ENCODE measurements around the gene PIAS4. TPM values are rescaled to one million over a fixed set of nuclear protein-coding genes. Genes with fewer than 3 reads are reported as not detected.
"Not testable (repeated sequence)": the region's sequence is repeated elsewhere in the genome, so short reads cannot be mapped to it uniquely, and the experiment has no call there.

The PIAS4 gene
- total RNA-seq, 5 donors from 2014 or later (not counting 1 experiment from before 2014, with no cell fraction given) = 21.8 to 42.6 (median 31.4) TPM

DNA sequence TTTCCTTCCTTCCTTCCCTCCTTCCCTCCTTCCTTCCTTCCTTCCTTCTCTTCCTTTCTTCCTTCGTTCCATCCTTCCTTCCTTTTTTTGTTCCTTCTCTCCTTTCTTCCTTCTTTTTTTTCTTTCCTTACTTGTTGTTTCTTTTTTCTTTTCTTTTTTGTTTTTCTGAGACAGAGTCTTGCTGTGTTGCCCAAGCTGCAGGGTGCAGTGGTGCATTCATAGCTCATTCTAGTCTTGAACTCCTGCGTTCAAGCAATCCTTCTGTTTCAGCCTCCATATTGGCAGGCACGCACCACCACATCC, 16.8 kb upstream of the PIAS4 start:
- Mint-ChIP-seq H3K27ac (no peak overlapping the region), H3K36me3 (no peaks in the 10 kb centered on the region), H3K27me3 (no peaks in the 10 kb centered on the region), H3K4me1 (peaks cover 25% of the 10 kb centered on the region in 3 donors), H3K9me3 (no peaks in the 10 kb centered on the region), H3K4me3 (peak overlapping the region in 1 of 3 donors; percentile 21)
- POLR2A ChIA-PET = interaction anchor here (0.6 to 1.1 kb wide), 4 partner anchors 21 to 1827 kb away, joined by 3 to 13 read pairs (median 8); no protein-coding TSS in a partner anchor
- WGBS (ENCODE audit: insufficient coverage) = 0% methylated on average over 1 of the region's 3 CpGs
- DNase-seq (no peak), ATAC-seq (replicated peaks in 1 of 4) (no peak)
- no peak overlapping the region for H3K4me3 ChIP-seq (ENCODE audit: control insufficient read depth in 1 of 2, extremely low read depth in 1 of 2, low read length in 1 of 2)
- H3K36me3 ChIP-seq (ENCODE audit: control insufficient read depth in 2 of 2, extremely low read depth in 1 of 2, insufficient read depth in 1 of 2, low read length in 1 of 2) = no peaks in the 10 kb centered on the region
- H3K9me3 ChIP-seq = no peaks in the 10 kb centered on the region
- H3K27me3 ChIP-seq (replicated peaks in 1 of 2; ENCODE audit: control insufficient read depth in 2 of 2, extremely low read depth in 1 of 2, insufficient read depth in 2 of 2, low read length in 1 of 2) = no peaks in the 10 kb centered on the region
- CTCF ChIA-PET = interaction anchor here in 1 of 2 donors (0.7 to 1.8 kb wide), 2 partner anchors 15 to 17 kb away, joined by 3 to 6 read pairs; partner anchors contain the start of gene PIAS4
- H3K27ac ChIP-seq (ENCODE audit: low read length) = no peak overlapping the region
- H3K4me1 ChIP-seq (ENCODE audit: control insufficient read depth in 1 of 2, extremely low read depth in 1 of 2, insufficient read depth in 2 of 2, low read length in 2 of 2) = peaks cover 13 to 29% of the 10 kb centered on the region in 2 experiments

GRCh38 chr19:3995607-3996006, 11.9 kb upstream of the PIAS4 start:
- H3K36me3 Mint-ChIP-seq = no peaks in the 10 kb centered on the region
- ATAC-seq (replicated peaks in 1 of 4) (no peak), DNase-seq (no peak)
- H3K9me3 Mint-ChIP-seq = no peaks in the 10 kb centered on the region
- 100% methylated on average over 3 of the region's 6 CpGs for WGBS (ENCODE audit: insufficient coverage)
- H3K27ac ChIP-seq (ENCODE audit: low read length) = no peak overlapping the region
- no peak overlapping the region for H3K4me3 ChIP-seq (ENCODE audit: control insufficient read depth in 1 of 2, extremely low read depth in 1 of 2, low read length in 1 of 2)
- no peaks in the 10 kb centered on the region for H3K9me3 ChIP-seq
- H3K4me1 ChIP-seq (ENCODE audit: control insufficient read depth in 1 of 2, extremely low read depth in 1 of 2, insufficient read depth in 2 of 2, low read length in 2 of 2) = no peaks in the 10 kb centered on the region
- ChIA-PET CTCF (no interaction called here), POLR2A (interaction anchor here in 1 of 2 donors (0.6 to 0.7 kb wide), 2 partner anchors 272 to 1614 kb away, joined by 4 read pairs; no protein-coding TSS in a partner anchor)
- no peak overlapping the region for H3K4me3 Mint-ChIP-seq
- H3K27ac Mint-ChIP-seq = no peak overlapping the region
- H3K4me1 Mint-ChIP-seq = peaks cover 5 to 7% (median 5%) of the 10 kb centered on the region in 3 donors
- H3K27me3 ChIP-seq (replicated peaks in 1 of 2; ENCODE audit: control insufficient read depth in 2 of 2, extremely low read depth in 1 of 2, insufficient read depth in 2 of 2, low read length in 1 of 2) = no peaks in the 10 kb centered on the region
- H3K27me3 Mint-ChIP-seq = no peaks in the 10 kb centered on the region
- H3K36me3 ChIP-seq (ENCODE audit: control insufficient read depth in 2 of 2, extremely low read depth in 1 of 2, insufficient read depth in 1 of 2, low read length in 1 of 2) = no peaks in the 10 kb centered on the region

DNA sequence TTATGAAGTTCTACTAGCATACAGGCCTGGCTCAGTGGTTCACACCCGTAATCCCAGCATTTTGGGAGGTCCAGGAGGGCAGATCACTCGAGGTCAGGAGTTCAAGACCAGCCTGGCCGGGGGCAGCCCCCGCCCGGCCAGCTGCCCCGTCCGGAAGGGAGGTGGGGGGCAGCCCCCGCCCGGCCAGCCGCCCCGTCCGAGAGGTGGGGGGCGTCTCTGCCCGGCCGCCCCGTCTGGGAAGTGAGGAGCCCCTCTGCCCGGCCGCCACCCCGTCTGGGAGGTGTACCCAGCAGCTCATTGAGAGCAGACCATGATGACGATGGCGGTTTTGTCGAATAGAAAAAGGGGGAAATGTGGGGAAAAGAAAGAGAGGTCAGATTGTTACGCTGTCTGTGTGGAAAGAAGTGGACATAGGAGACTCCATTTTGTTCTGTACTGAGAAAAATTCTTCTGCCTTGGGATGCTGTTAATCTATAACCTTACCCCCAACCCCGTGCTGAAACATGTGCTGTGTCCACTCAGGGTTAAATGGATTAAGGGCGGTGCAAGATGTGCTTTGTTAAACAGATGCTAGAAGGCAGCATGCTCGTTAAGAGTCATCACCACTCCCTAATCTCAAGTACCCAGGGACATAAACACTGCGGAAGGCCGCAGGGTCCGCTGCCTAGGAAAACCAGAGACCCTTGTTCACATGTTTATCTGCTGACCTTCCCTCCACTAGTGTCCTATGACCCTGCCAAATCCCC, 8.7 kb upstream of the PIAS4 start:
- WGBS (ENCODE audit: insufficient coverage) = 85% methylated on average over 21 of the region's 29 CpGs
- ATAC-seq (replicated peaks in 1 of 4); H3K4me1 Mint-ChIP-seq; H3K4me3 ChIP-seq (ENCODE audit: control insufficient read depth in 1 of 2, extremely low read depth in 1 of 2, low read length in 1 of 2); H3K27ac ChIP-seq (ENCODE audit: low read length); H3K36me3 Mint-ChIP-seq; H3K4me3 Mint-ChIP-seq; H3K9me3 Mint-ChIP-seq; H3K36me3 ChIP-seq (ENCODE audit: control insufficient read depth in 2 of 2, extremely low read depth in 1 of 2, insufficient read depth in 1 of 2, low read length in 1 of 2); H3K27me3 ChIP-seq (replicated peaks in 1 of 2; ENCODE audit: control insufficient read depth in 2 of 2, extremely low read depth in 1 of 2, insufficient read depth in 2 of 2, low read length in 1 of 2); POLR2A ChIA-PET; H3K27ac Mint-ChIP-seq; H3K4me1 ChIP-seq (ENCODE audit: control insufficient read depth in 1 of 2, extremely low read depth in 1 of 2, insufficient read depth in 2 of 2, low read length in 2 of 2); DNase-seq; H3K9me3 ChIP-seq; H3K27me3 Mint-ChIP-seq: not testable (repeated sequence)
- CTCF ChIA-PET = interaction anchor here in 1 of 2 donors (0.7 kb wide), 1 partner anchor 11 kb away, joined by 3 read pairs; no protein-coding TSS in a partner anchor

GRCh38 chr19:4000798-4001197, 6.7 kb upstream of the PIAS4 start:
- H3K27me3 ChIP-seq (replicated peaks in 1 of 2; ENCODE audit: control insufficient read depth in 2 of 2, extremely low read depth in 1 of 2, insufficient read depth in 2 of 2, low read length in 1 of 2); H3K9me3 ChIP-seq; H3K27ac ChIP-seq (ENCODE audit: low read length); DNase-seq; H3K36me3 Mint-ChIP-seq; H3K4me3 ChIP-seq (ENCODE audit: control insufficient read depth in 1 of 2, extremely low read depth in 1 of 2, low read length in 1 of 2); H3K36me3 ChIP-seq (ENCODE audit: control insufficient read depth in 2 of 2, extremely low read depth in 1 of 2, insufficient read depth in 1 of 2, low read length in 1 of 2); H3K4me3 Mint-ChIP-seq; ATAC-seq (replicated peaks in 1 of 4); H3K4me1 Mint-ChIP-seq; H3K4me1 ChIP-seq (ENCODE audit: control insufficient read depth in 1 of 2, extremely low read depth in 1 of 2, insufficient read depth in 2 of 2, low read length in 2 of 2); H3K9me3 Mint-ChIP-seq; POLR2A ChIA-PET; H3K27ac Mint-ChIP-seq; H3K27me3 Mint-ChIP-seq: not testable (repeated sequence)
- CTCF ChIA-PET = interaction anchor here (0.7 to 1.2 kb wide), 3 partner anchors 16 to 210 kb away, joined by 3 to 6 read pairs (median 5); partner anchors contain the start of gene EEF2 (in 1 of the 2)
- WGBS (ENCODE audit: insufficient coverage) = 100% methylated on average over 2 of the region's 5 CpGs

GRCh38 chr19:4005436-4005835, 2.1 kb upstream of the PIAS4 start:
- Mint-ChIP-seq H3K4me3 (peak overlapping the region; percentile 31 to 82 (median 45)), H3K4me1 (peaks cover 16 to 23% (median 22%) of the 10 kb centered on the region in 3 donors), H3K27ac (peak overlapping the region in 1 of 2 donors; percentile 63)
- WGBS (ENCODE audit: insufficient coverage) = 98% methylated on average over 5 of the region's 9 CpGs
- H3K27me3 Mint-ChIP-seq; H3K9me3 ChIP-seq; H3K36me3 Mint-ChIP-seq; H3K4me3 ChIP-seq (ENCODE audit: control insufficient read depth in 1 of 2, extremely low read depth in 1 of 2, low read length in 1 of 2); H3K27ac ChIP-seq (ENCODE audit: low read length); ATAC-seq (replicated peaks in 1 of 4); H3K27me3 ChIP-seq (replicated peaks in 1 of 2; ENCODE audit: control insufficient read depth in 2 of 2, extremely low read depth in 1 of 2, insufficient read depth in 2 of 2, low read length in 1 of 2); H3K36me3 ChIP-seq (ENCODE audit: control insufficient read depth in 2 of 2, extremely low read depth in 1 of 2, insufficient read depth in 1 of 2, low read length in 1 of 2); POLR2A ChIA-PET; H3K9me3 Mint-ChIP-seq; DNase-seq: not testable (repeated sequence)
- CTCF ChIA-PET = interaction anchor here (0.6 to 2.9 kb wide), 3 partner anchors 17 to 43 kb away, joined by 4 to 19 read pairs (median 7); no protein-coding TSS in a partner anchor
- peaks cover 6 to 34% of the 10 kb centered on the region in 2 experiments for H3K4me1 ChIP-seq (ENCODE audit: control insufficient read depth in 1 of 2, extremely low read depth in 1 of 2, insufficient read depth in 2 of 2, low read length in 2 of 2)

GRCh38 chr19:4007836-4008539, 452 bp downstream of the PIAS4 start:
- H3K27ac Mint-ChIP-seq = peak overlapping the region in 1 of 2 donors; percentile 83
- Histone ChIP-seq H3K4me3 (ENCODE audit: control insufficient read depth in 1 of 2, extremely low read depth in 1 of 2, low read length in 1 of 2) (peak overlapping the region; percentile 60 to 80), H3K27ac (ENCODE audit: low read length) (no peak overlapping the region), H3K4me1 (ENCODE audit: control insufficient read depth in 1 of 2, extremely low read depth in 1 of 2, insufficient read depth in 2 of 2, low read length in 2 of 2) (peaks cover 6 to 49% of the 10 kb centered on the region in 2 experiments), H3K36me3 (ENCODE audit: control insufficient read depth in 2 of 2, extremely low read depth in 1 of 2, insufficient read depth in 1 of 2, low read length in 1 of 2) (peaks cover 10 to 20% of the 10 kb centered on the region in 2 donors), H3K9me3 (no peaks in the 10 kb centered on the region), H3K27me3 (replicated peaks in 1 of 2; ENCODE audit: control insufficient read depth in 2 of 2, extremely low read depth in 1 of 2, insufficient read depth in 2 of 2, low read length in 1 of 2) (no peaks in the 10 kb centered on the region)
- CTCF ChIA-PET = interaction anchor here (0.5 to 2.9 kb wide), 7 partner anchors 11 to 335 kb away, joined by 3 to 19 read pairs (median 3); partner anchors contain the start of genes EEF2 (in 1 of the 2) and ZBTB7A (in 1 of the 2)
- H3K27me3 Mint-ChIP-seq = no peaks in the 10 kb centered on the region
- POLR2A ChIA-PET = interaction anchor here in 1 of 2 donors (0.5 kb wide), 1 partner anchor 32 kb away, joined by 3 read pairs; no protein-coding TSS in a partner anchor
- ATAC-seq (replicated peaks in 1 of 4) (peak; percentile 2 to 6 (median 3)), DNase-seq (peak in 6 of 35 experiments; percentile 2 to 33 (median 18))
- 0% methylated on average over 39 of the region's 55 CpGs for WGBS (ENCODE audit: insufficient coverage)
- H3K9me3 Mint-ChIP-seq = no peaks in the 10 kb centered on the region
- H3K4me3 Mint-ChIP-seq = peak overlapping the region; percentile 78 to 83 (median 82)
- H3K36me3 Mint-ChIP-seq = peaks cover 3% of the 10 kb centered on the region
- H3K4me1 Mint-ChIP-seq = peaks cover 23 to 40% (median 39%) of the 10 kb centered on the region in 3 donors

Data from T-cell (primary cell).